ENCODE results near the gene GPBP1. TPM values are rescaled to one million over a fixed set of nuclear protein-coding genes. Genes with fewer than 3 reads are reported as not detected.
"Not testable (repeated sequence)": the region's sequence is repeated elsewhere in the genome, so short reads cannot be mapped to it uniquely, and the experiment has no call there.

GPBP1 gene
- total and polyA plus RNA-seq, 4 donors, result 119 to 147 (median 133) TPM

- H3K27ac ChIP-seq (ENCODE audit: low read depth, low read length), result no peak overlapping the region
- no peaks in the 10 kb centered on the region for H3K4me1 ChIP-seq (ENCODE audit: control insufficient read depth, insufficient read depth, low read length)
- no peak overlapping the region for H3K4me3 ChIP-seq (ENCODE audit: low read depth, low read length)
- 100% methylated on average over 2 of the region's 8 CpGs for WGBS (ENCODE audit: insufficient coverage)
- no peak for DNase-seq (ENCODE audit: low read depth in 4 of 6, low spot score in 6 of 6)
- H3K27me3 ChIP-seq (ENCODE audit: control insufficient read depth, insufficient read depth, low read length), result no peaks in the 10 kb centered on the region
- no peaks in the 10 kb centered on the region for H3K9me3 ChIP-seq (ENCODE audit: control insufficient read depth, insufficient read depth, low read length)
- peaks cover 29% of the 10 kb centered on the region for H3K36me3 ChIP-seq (ENCODE audit: control insufficient read depth, insufficient read depth, low read length)
Observed at GRCh38 chr5:57249265-57249874, 75.5 kb downstream of the GPBP1 start.

GRCh38 chr5:57258052-57258451, 84.2 kb downstream of the GPBP1 start:
- H3K27me3 ChIP-seq (ENCODE audit: control insufficient read depth, insufficient read depth, low read length), result no peaks in the 10 kb centered on the region
- DNase-seq (ENCODE audit: low read depth in 4 of 6, low spot score in 6 of 6), result no peak
- 100% methylated on average over 1 of the region's 4 CpGs for WGBS (ENCODE audit: insufficient coverage)
- H3K36me3 ChIP-seq (ENCODE audit: control insufficient read depth, insufficient read depth, low read length), result peaks cover 13% of the 10 kb centered on the region
- H3K9me3 ChIP-seq (ENCODE audit: control insufficient read depth, insufficient read depth, low read length), result no peaks in the 10 kb centered on the region
- H3K27ac ChIP-seq (ENCODE audit: low read depth, low read length), result no peak overlapping the region
- no peak overlapping the region for H3K4me3 ChIP-seq (ENCODE audit: low read depth, low read length)
- H3K4me1 ChIP-seq (ENCODE audit: control insufficient read depth, insufficient read depth, low read length), result no peaks in the 10 kb centered on the region

- H3K27me3 ChIP-seq (ENCODE audit: control insufficient read depth, insufficient read depth, low read length), result no peaks in the 10 kb centered on the region
- H3K9me3 ChIP-seq (ENCODE audit: control insufficient read depth, insufficient read depth, low read length), result no peaks in the 10 kb centered on the region
- H3K27ac ChIP-seq (ENCODE audit: low read depth, low read length), result no peak overlapping the region
- H3K4me3 ChIP-seq (ENCODE audit: low read depth, low read length), result no peak overlapping the region
- H3K4me1 ChIP-seq (ENCODE audit: control insufficient read depth, insufficient read depth, low read length), result no peaks in the 10 kb centered on the region
- DNase-seq (ENCODE audit: low read depth in 4 of 6, low spot score in 6 of 6), result no peak
- 71% methylated on average over 1 of the region's 1 CpG for WGBS (ENCODE audit: insufficient coverage)
- peaks cover 10% of the 10 kb centered on the region for H3K36me3 ChIP-seq (ENCODE audit: control insufficient read depth, insufficient read depth, low read length)
Observed at GRCh38 chr5:57258943-57259342, 85.1 kb downstream of the GPBP1 start.

DNA sequence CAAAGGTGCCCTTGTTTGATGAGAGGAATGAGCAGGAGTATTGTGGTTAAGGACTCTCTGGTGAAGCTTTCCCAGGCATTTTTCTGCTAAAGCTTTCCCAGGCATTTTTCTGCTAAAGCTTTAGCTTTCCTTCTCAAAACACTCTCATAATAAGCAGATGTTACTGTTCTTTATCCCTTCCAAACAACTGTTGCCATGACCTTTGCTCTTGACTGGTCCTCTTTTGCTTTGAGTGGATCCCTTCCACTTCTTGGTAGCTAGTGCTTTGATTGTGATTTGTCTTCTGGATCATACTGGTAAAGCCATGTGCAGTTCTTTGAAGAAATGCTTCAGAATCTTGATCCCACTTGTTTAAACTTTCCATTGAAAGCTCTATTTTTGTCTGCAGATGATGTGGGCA, 85.8 kb downstream of the GPBP1 start:
- DNase-seq (ENCODE audit: low read depth in 4 of 6, low spot score in 6 of 6), result no peak
- peaks cover 9% of the 10 kb centered on the region for H3K36me3 ChIP-seq (ENCODE audit: control insufficient read depth, insufficient read depth, low read length)
- H3K4me1 ChIP-seq (ENCODE audit: control insufficient read depth, insufficient read depth, low read length), result no peaks in the 10 kb centered on the region
- no peaks in the 10 kb centered on the region for H3K27me3 ChIP-seq (ENCODE audit: control insufficient read depth, insufficient read depth, low read length)
- no peaks in the 10 kb centered on the region for H3K9me3 ChIP-seq (ENCODE audit: control insufficient read depth, insufficient read depth, low read length)
- H3K4me3 ChIP-seq (ENCODE audit: low read depth, low read length), result no peak overlapping the region
- no peak overlapping the region for H3K27ac ChIP-seq (ENCODE audit: low read depth, low read length)

GRCh38 chr5:57262541-57262940, 88.7 kb downstream of the GPBP1 start:
- 86% methylated on average over 1 of the region's 3 CpGs for WGBS (ENCODE audit: insufficient coverage)

GRCh38 chr5:57267805-57268204, 93.9 kb downstream of the GPBP1 start:
- H3K27ac ChIP-seq (ENCODE audit: low read depth, low read length), result no peak overlapping the region
- 83% methylated on average over 1 of the region's 2 CpGs for WGBS (ENCODE audit: insufficient coverage)

More at GRCh38 chr5:57262541-57262940, 88.7 kb downstream of the GPBP1 start:
- Histone ChIP-seq H3K36me3 (ENCODE audit: control insufficient read depth, insufficient read depth, low read length) (peaks cover 5% of the 10 kb centered on the region), H3K27ac (ENCODE audit: low read depth, low read length) (no peak overlapping the region), H3K27me3 (ENCODE audit: control insufficient read depth, insufficient read depth, low read length) (no peaks in the 10 kb centered on the region), H3K9me3 (ENCODE audit: control insufficient read depth, insufficient read depth, low read length) (no peaks in the 10 kb centered on the region), H3K4me3 (ENCODE audit: low read depth, low read length) (no peak overlapping the region), H3K4me1 (ENCODE audit: control insufficient read depth, insufficient read depth, low read length) (no peaks in the 10 kb centered on the region)
- no peak for DNase-seq (ENCODE audit: low read depth in 4 of 6, low spot score in 6 of 6)

GRCh38 chr5:57276353-57276752, 102.5 kb downstream of the GPBP1 start:
- H3K36me3 ChIP-seq (ENCODE audit: control insufficient read depth, insufficient read depth, low read length), result no peaks in the 10 kb centered on the region
- no peaks in the 10 kb centered on the region for H3K4me1 ChIP-seq (ENCODE audit: control insufficient read depth, insufficient read depth, low read length)
- no peaks in the 10 kb centered on the region for H3K27me3 ChIP-seq (ENCODE audit: control insufficient read depth, insufficient read depth, low read length)
- no CpG with 5 or more reads among the region's 5 CpGs for WGBS (ENCODE audit: insufficient coverage)
- no peak overlapping the region for H3K27ac ChIP-seq (ENCODE audit: low read depth, low read length)
- no peaks in the 10 kb centered on the region for H3K9me3 ChIP-seq (ENCODE audit: control insufficient read depth, insufficient read depth, low read length)
- H3K4me3 ChIP-seq (ENCODE audit: low read depth, low read length), result no peak overlapping the region
- DNase-seq (ENCODE audit: low read depth in 4 of 6, low spot score in 6 of 6), result no peak

More at GRCh38 chr5:57267805-57268204, 93.9 kb downstream of the GPBP1 start:
- H3K4me1 ChIP-seq (ENCODE audit: control insufficient read depth, insufficient read depth, low read length), result no peaks in the 10 kb centered on the region
- H3K36me3 ChIP-seq (ENCODE audit: control insufficient read depth, insufficient read depth, low read length), result no peaks in the 10 kb centered on the region
- no peaks in the 10 kb centered on the region for H3K27me3 ChIP-seq (ENCODE audit: control insufficient read depth, insufficient read depth, low read length)
- no peaks in the 10 kb centered on the region for H3K9me3 ChIP-seq (ENCODE audit: control insufficient read depth, insufficient read depth, low read length)
- no peak overlapping the region for H3K4me3 ChIP-seq (ENCODE audit: low read depth, low read length)
- no peak for DNase-seq (ENCODE audit: low read depth in 4 of 6, low spot score in 6 of 6)

GRCh38 chr5:57277085-57277484, 103.2 kb downstream of the GPBP1 start:
- Histone ChIP-seq H3K9me3 (ENCODE audit: control insufficient read depth, insufficient read depth, low read length) (no peaks in the 10 kb centered on the region), H3K4me3 (ENCODE audit: low read depth, low read length) (no peak overlapping the region), H3K36me3 (ENCODE audit: control insufficient read depth, insufficient read depth, low read length) (no peaks in the 10 kb centered on the region), H3K27ac (ENCODE audit: low read depth, low read length) (no peak overlapping the region), H3K4me1 (ENCODE audit: control insufficient read depth, insufficient read depth, low read length) (no peaks in the 10 kb centered on the region), H3K27me3 (ENCODE audit: control insufficient read depth, insufficient read depth, low read length) (no peaks in the 10 kb centered on the region)
- no CpG with 5 or more reads among the region's 1 CpG for WGBS (ENCODE audit: insufficient coverage)
- peak in 3 of 6 donors; percentile 9 to 62 (median 21) for DNase-seq (ENCODE audit: low read depth in 4 of 6, low spot score in 6 of 6)

DNA sequence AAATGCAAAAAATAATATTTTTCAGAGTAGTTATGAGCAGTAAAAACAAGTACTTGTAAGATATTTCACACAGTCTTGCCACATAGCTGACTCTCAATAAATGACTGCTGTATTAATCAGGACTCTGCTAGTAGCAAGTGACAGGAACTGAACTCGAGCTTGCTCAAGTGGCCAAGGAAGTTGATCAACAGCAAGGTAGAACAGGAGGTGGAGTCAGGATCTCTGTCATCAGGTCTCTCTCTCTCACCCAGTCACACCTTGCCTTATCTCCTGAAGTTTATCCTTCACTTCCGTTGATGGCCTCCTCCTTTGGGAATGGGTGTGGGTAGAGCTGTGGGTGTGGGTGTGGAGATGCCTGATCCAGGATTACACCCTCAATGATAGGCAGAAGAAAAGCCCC, 107.0 kb downstream of the GPBP1 start:
- H3K4me1 ChIP-seq (ENCODE audit: control insufficient read depth, insufficient read depth, low read length), result no peaks in the 10 kb centered on the region
- H3K4me3 ChIP-seq (ENCODE audit: low read depth, low read length), result no peak overlapping the region
- no peaks in the 10 kb centered on the region for H3K9me3 ChIP-seq (ENCODE audit: control insufficient read depth, insufficient read depth, low read length)
- H3K27ac ChIP-seq (ENCODE audit: low read depth, low read length), result no peak overlapping the region
- no CpG with 5 or more reads among the region's 2 CpGs for WGBS (ENCODE audit: insufficient coverage)
- no peak for DNase-seq (ENCODE audit: low read depth in 4 of 6, low spot score in 6 of 6)
- H3K36me3 ChIP-seq (ENCODE audit: control insufficient read depth, insufficient read depth, low read length), result no peaks in the 10 kb centered on the region
- H3K27me3 ChIP-seq (ENCODE audit: control insufficient read depth, insufficient read depth, low read length), result no peaks in the 10 kb centered on the region

GRCh38 chr5:57285084-57285483, 111.2 kb downstream of the GPBP1 start:
- not testable (repeated sequence) for H3K4me3 ChIP-seq (ENCODE audit: low read depth, low read length); H3K27ac ChIP-seq (ENCODE audit: low read depth, low read length); H3K9me3 ChIP-seq (ENCODE audit: control insufficient read depth, insufficient read depth, low read length); DNase-seq (ENCODE audit: low read depth in 4 of 6, low spot score in 6 of 6); H3K27me3 ChIP-seq (ENCODE audit: control insufficient read depth, insufficient read depth, low read length); H3K36me3 ChIP-seq (ENCODE audit: control insufficient read depth, insufficient read depth, low read length); H3K4me1 ChIP-seq (ENCODE audit: control insufficient read depth, insufficient read depth, low read length)
- WGBS (ENCODE audit: insufficient coverage), result 93% methylated on average over 2 of the region's 5 CpGs
